Brain microvascular endothelial cell (primary cell): Measurements from ENCODE around the gene MRM3.
"Not testable (repeated sequence)": the region's sequence is repeated elsewhere in the genome, so short reads cannot be mapped to it uniquely, and the experiment has no call there.

ENCODE experiments used
- DNase-seq: peaks from one replicate; pipeline ENCODE4 v3.0.0-alpha.2; 2020
- H3K27ac ChIP-seq: fragments of 250-450 bp; sonication (Bioruptor Pico); 2 replicates; pipeline ENCODE4 v1.5.1; 2020; ENCODE audit warnings: mild to moderate bottlenecking, moderate library complexity
- H3K27me3 ChIP-seq: fragments of 250-450 bp; sonication (Bioruptor Pico); replicated peaks from 2 replicates; pipeline ENCODE4 v1.5.1; 2020; ENCODE audit warnings: mild to moderate bottlenecking
- H3K36me3 ChIP-seq: fragments of 250-450 bp; sonication (Bioruptor Pico); replicated peaks from 2 replicates; pipeline ENCODE4 v1.5.1; 2020; ENCODE audit warnings: mild to moderate bottlenecking
- H3K4me3 ChIP-seq: 2 replicates; pipeline ENCODE4 v1.5.1; 2011; ENCODE audit warnings: low read depth, mild to moderate bottlenecking, control low read depth, low read length, moderate library complexity
- in situ Hi-C: cut with HindIII; loops from 2 replicates; pipeline ENCODE4 v1.10.0; 2017; ENCODE audit warnings: low sequenced_read_pairs, low pct_ligation_motif_present
- TF ChIP-seq, protein P1 (sequence below): IDR thresholded peaks from 2 replicates; pipeline ENCODE4 v1.5.1; 2011; ENCODE audit warnings: low read depth, mild to moderate bottlenecking, moderate library complexity, low read length, control low read depth, inconsistent platforms; ENCODE audit errors: missing control alignments

The MRM3 gene

GRCh38 chr17:823501-823902, 41.3 kb downstream of the MRM3 start:
- H3K4me3 ChIP-seq, result no peak overlapping the region
- no peaks in the 10 kb centered on the region for H3K36me3 ChIP-seq
- TF ChIP-seq, protein P1, sequence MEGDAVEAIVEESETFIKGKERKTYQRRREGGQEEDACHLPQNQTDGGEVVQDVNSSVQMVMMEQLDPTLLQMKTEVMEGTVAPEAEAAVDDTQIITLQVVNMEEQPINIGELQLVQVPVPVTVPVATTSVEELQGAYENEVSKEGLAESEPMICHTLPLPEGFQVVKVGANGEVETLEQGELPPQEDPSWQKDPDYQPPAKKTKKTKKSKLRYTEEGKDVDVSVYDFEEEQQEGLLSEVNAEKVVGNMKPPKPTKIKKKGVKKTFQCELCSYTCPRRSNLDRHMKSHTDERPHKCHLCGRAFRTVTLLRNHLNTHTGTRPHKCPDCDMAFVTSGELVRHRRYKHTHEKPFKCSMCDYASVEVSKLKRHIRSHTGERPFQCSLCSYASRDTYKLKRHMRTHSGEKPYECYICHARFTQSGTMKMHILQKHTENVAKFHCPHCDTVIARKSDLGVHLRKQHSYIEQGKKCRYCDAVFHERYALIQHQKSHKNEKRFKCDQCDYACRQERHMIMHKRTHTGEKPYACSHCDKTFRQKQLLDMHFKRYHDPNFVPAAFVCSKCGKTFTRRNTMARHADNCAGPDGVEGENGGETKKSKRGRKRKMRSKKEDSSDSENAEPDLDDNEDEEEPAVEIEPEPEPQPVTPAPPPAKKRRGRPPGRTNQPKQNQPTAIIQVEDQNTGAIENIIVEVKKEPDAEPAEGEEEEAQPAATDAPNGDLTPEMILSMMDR, result no peak
- in situ Hi-C loops, result no loop called here
- H3K27ac ChIP-seq, result no peak overlapping the region
- no peaks in the 10 kb centered on the region for H3K27me3 ChIP-seq
- DNase-seq, result no peak

- in situ Hi-C loops, result no loop called here
- TF ChIP-seq, protein P1, result no peak
- no peaks in the 10 kb centered on the region for H3K36me3 ChIP-seq
Observed at GRCh38 chr17:824378-824777, 42.2 kb downstream of the MRM3 start.

GRCh38 chr17:825216-825615, 43.1 kb downstream of the MRM3 start:
- DNase-seq, result no peak
- Histone ChIP-seq H3K36me3 (no peaks in the 10 kb centered on the region), H3K27me3 (no peaks in the 10 kb centered on the region), H3K4me3 (no peak overlapping the region), H3K27ac (no peak overlapping the region)
- TF ChIP-seq, protein P1, result no peak
- in situ Hi-C loops, result no loop called here

More at GRCh38 chr17:824378-824777, 42.2 kb downstream of the MRM3 start:
- no peak overlapping the region for H3K27ac ChIP-seq
- no peak overlapping the region for H3K4me3 ChIP-seq
- H3K27me3 ChIP-seq, result no peaks in the 10 kb centered on the region
- no peak for DNase-seq

GRCh38 chr17:826778-827177, 44.6 kb downstream of the MRM3 start:
- TF ChIP-seq, protein P1, result no peak
- Histone ChIP-seq H3K36me3 (no peaks in the 10 kb centered on the region), H3K27me3 (no peaks in the 10 kb centered on the region), H3K27ac (no peak overlapping the region), H3K4me3 (no peak overlapping the region)
- DNase-seq, result no peak
- in situ Hi-C loops, result no loop called here

- no peaks in the 10 kb centered on the region for H3K36me3 ChIP-seq
- H3K4me3 ChIP-seq, result no peak overlapping the region
- in situ Hi-C loops, result no loop called here
- H3K27ac ChIP-seq, result no peak overlapping the region
- no peaks in the 10 kb centered on the region for H3K27me3 ChIP-seq
- TF ChIP-seq, protein P1, result no peak
- DNase-seq, result no peak
Observed at GRCh38 chr17:828761-829160, 46.6 kb downstream of the MRM3 start.

- H3K36me3 ChIP-seq, H3K27ac ChIP-seq, H3K4me3 ChIP-seq, in situ Hi-C loops, H3K27me3 ChIP-seq, DNase-seq: not testable (repeated sequence)
Observed at GRCh38 chr17:829614-830013, 47.5 kb downstream of the MRM3 start.
